ENCODE measurements around the gene FBXO24. TPM values are rescaled to one million over a fixed set of nuclear protein-coding genes. Genes with fewer than 3 reads are reported as not detected.

FBXO24 gene
- 1.7 and 2.4 TPM in 2 replicates for total RNA-seq (2013; cell fraction: nucleolus; rRNA removed)
- total RNA-seq (2014; rRNA removed): 0.11 and 0.16 TPM in 2 replicates
- total RNA-seq (2014; rRNA removed; fragmentation: Illumina TruSeq; extraction: Trizol): 0.23 and 0.31 TPM in 2 replicates
- total RNA-seq (2021): not detected in 2 replicates
- not detected for polyA plus RNA-seq (2011; ENCODE audit: low read depth)
- 0.78 and 0.96 TPM in 2 replicates for polyA plus RNA-seq (2011; rRNA removed)
- 0.74 and 0.88 TPM in 2 replicates for polyA plus RNA-seq (2011; cell fraction: cytosol; rRNA removed)
- polyA plus RNA-seq (2011; cell fraction: nucleus; rRNA removed): 2.2 and 2.8 TPM in 2 replicates
- polyA plus RNA-seq (2012): 0.09 and 0.48 TPM in 2 replicates
- polyA plus RNA-seq (2014; fragmentation: Illumina TruSeq; extraction: Trizol): 0.24 TPM in 1 of 2 replicates, not detected in the other
- not detected for polyA plus RNA-seq (2014; fragmentation: Nextera tagmentation; extraction: Ambion mirVana)
- polyA plus RNA-seq (2014; rRNA removed): 0.30 and 0.60 TPM in 2 replicates
- polyA plus RNA-seq (2016; fragmentation: Nextera tagmentation; extraction: Ambion mirVana): under 1 TPM in 1 of 2 experiments, not detected in 1; 0.19 TPM
- polyA minus RNA-seq (2011; rRNA and poly(A)+ RNA removed): 1.2 and 2.0 TPM in 2 replicates
- polyA minus RNA-seq (2011; cell fraction: cytosol; rRNA and poly(A)+ RNA removed): not detected in 2 replicates
- 0.73 and 1.2 TPM in 2 replicates for polyA minus RNA-seq (2011; cell fraction: nucleus; rRNA and poly(A)+ RNA removed)
- Bru-seq, nascent RNA: percentile 33 among the genes with signal in this experiment
- BruChase-seq, experiment 1, labeled RNA remaining after a 6-hour chase: percentile 31 among the genes with signal in this experiment
- BruChase-seq, experiment 2, labeled RNA remaining after a 2-hour chase: percentile 29 among the genes with signal in this experiment
- long read RNA-seq, experiment 1, partial matches to known transcripts: 0 of 1 reads
- long read RNA-seq, experiment 1, other reads (novel, unspliced or antisense): 1 of 1 reads
- long read RNA-seq, experiment 2: 0 reads

- peak within 1 kb of the TSS; percentile 86 for H3K9ac ChIP-seq (ENCODE audit: control insufficient read depth, insufficient read depth, low read length)
- in situ Hi-C loops (cut with MboI): no loop called here
- peak within 1 kb of the TSS; percentile 88 for H3K27ac ChIP-seq (ENCODE audit: control insufficient read depth, insufficient read depth)
- H3K9me3 ChIP-seq (replicated peaks; ENCODE audit: control insufficient read depth, insufficient read depth, low read length): no peaks in the 10 kb centered on the region
- ChIA-PET SMC1A (ENCODE audit: uncharacterized antibody, unreplicated experiment) (interaction anchor here (0.6 to 4.6 kb wide), 17 partner anchors 10 to 139 kb away, joined by 3 to 19 read pairs (median 4); partner anchors contain the start of genes AGFG2, MOSPD3 and POP7), RAD21 (ENCODE audit: unreplicated experiment) (interaction anchor here (0.8 to 4.2 kb wide), 21 partner anchors 15 to 266 kb away, joined by 3 to 21 read pairs (median 5); partner anchors contain the start of genes AGFG2, GIGYF1, MOSPD3 and POP7), CTCF (interaction anchor here (0.9 to 11.6 kb wide), 14 partner anchors 15 to 606 kb away, joined by 3 to 190 read pairs (median 5); partner anchors contain the start of genes GIGYF1, MOSPD3, POP7 and PPP1R35), POLR2A (interaction anchor here (0.5 to 4.3 kb wide), 26 partner anchors 9 to 504 kb away, joined by 3 to 47 read pairs (median 4); partner anchors contain the start of genes AGFG2, GNB2, MOSPD3 and POP7)
- peak within 1 kb of the TSS; percentile 99 for H3K4me2 ChIP-seq (ENCODE audit: control insufficient read depth, insufficient read depth)
- no TSS peak for BruUV-seq (replicated peaks)
- H3K4me1 ChIP-seq (ENCODE audit: control insufficient read depth, insufficient read depth, low read length): peaks cover 24% of the 10 kb centered on the region
- peak within 1 kb of the TSS; percentile 95 for H2AFZ ChIP-seq (ENCODE audit: control insufficient read depth, low read depth, low read length)
- H3K27me3 ChIP-seq (replicated peaks in 1 of 2; ENCODE audit: control insufficient read depth in 2 of 2, insufficient read depth in 2 of 2, low read length in 1 of 2): no peaks in the 10 kb centered on the region
- 1% methylated on average over 52 of the region's 53 CpGs for WGBS (ENCODE audit: insufficient coverage, insufficient replicate concordance, low lambda C conversion rate, missing lambda C conversion rate)
- DNase-seq (ENCODE audit: low read depth, low spot score) (peak; percentile 100), FAIRE-seq (peak; percentile 100), ATAC-seq (peak; percentile 90)
- H4K20me1 ChIP-seq (ENCODE audit: control insufficient read depth, insufficient read depth): no peaks in the 10 kb centered on the region
- H3K79me2 ChIP-seq (ENCODE audit: control insufficient read depth, insufficient read depth, low read length): peaks cover 32% of the 10 kb centered on the region
- peak within 1 kb of the TSS; percentile 83 for H3K4me3 ChIP-seq
- H3K36me3 ChIP-seq (ENCODE audit: control insufficient read depth in 2 of 2, insufficient read depth in 2 of 2, low read length in 1 of 2): peaks cover 1 to 4% of the 10 kb centered on the region in 2 experiments
- intact Hi-C loops (cut with micrococcal nuclease; ENCODE audit: unreplicated experiment): loop anchor here (1.0 kb wide), 1 partner anchor 105 kb away; no protein-coding TSS in a partner anchor
- TF ChIP-seq SIN3A (IDR thresholded peaks at IDR 0.05; ENCODE audit: low read depth, low read length): no peak
- no peak for TF ChIP-seq ZNF622 (IDR thresholded peaks at IDR 0.05)
- peak; percentile 98 for TF ChIP-seq KLF5 (IDR thresholded peaks at IDR 0.05; ENCODE audit: partially characterized antibody)
- peak; percentile 33; the same call in 1 of the 2 replicates for TF ChIP-seq CBFB (IDR thresholded peaks at IDR 0.05; ENCODE audit: low read depth)
- TF ChIP-seq EP300 (IDR thresholded peaks at IDR 0.05; ENCODE audit: borderline replicate concordance in 1 of 2, control insufficient read depth in 1 of 2, low read depth in 2 of 2, low read length in 2 of 2): 0 out of 4 replicates have a peak, but pooled peaks of 1 of the 2 experiments have one; percentile 3
- TF ChIP-seq ZNF207 (IDR thresholded peaks at IDR 0.05; ENCODE audit: borderline replicate concordance): 0 out of 2 replicates have a peak, but pooled peaks have one; percentile 1
- TF ChIP-seq ZBTB40 (IDR thresholded peaks at IDR 0.05; ENCODE audit: borderline replicate concordance): peak; percentile 80; the same call in 1 of the 2 replicates
- peak; percentile 12 for TF ChIP-seq RELA (IDR thresholded peaks at IDR 0.05; ENCODE audit: borderline replicate concordance, partially characterized antibody)
- TF ChIP-seq SUZ12 (IDR thresholded peaks at IDR 0.05; ENCODE audit: unreplicated experiment): no peak
- peak; percentile 100 for TF ChIP-seq PBX3 (IDR thresholded peaks at IDR 0.05; ENCODE audit: insufficient replicate concordance, low read depth, low read length)
- TF ChIP-seq CREB1 (IDR thresholded peaks at IDR 0.05; ENCODE audit: low read depth): peak; percentile 89
- no peak for TF ChIP-seq NR2C1 (IDR thresholded peaks at IDR 0.05)
- peak; percentile 86 for TF ChIP-seq FOXK2 (IDR thresholded peaks at IDR 0.05)
These were observed at the start of gene FBXO24 for GRCh38 chr7:100586266-100587025. Gene FBXO24, plus strand, starts transcription at chr7:100586328. Its CDS starts 298 bp downstream, at chr7:100586626.

All from GM12878 (cell line).